Astrocyte (in vitro differentiated cells and primary cell): ENCODE results near the gene DCDC1. TPM values are rescaled to one million over a fixed set of nuclear protein-coding genes. Genes with fewer than 3 reads are reported as not detected.

Experiments used
- DNase-seq: peaks from one replicate; pipeline ENCODE4 v3.0.0-alpha.2; 2010; ENCODE audit warnings: low read depth
- FAIRE-seq: peaks from 2 replicates; lab custom pipeline; 2011; peaks lifted over from hg19 to GRCh38; lab: Jason Lieb, UNC
- H2AFZ ChIP-seq: 2 replicates; pipeline ENCODE4 v1.6.0; 2012; ENCODE audit warnings: low read depth, low read length, inconsistent platforms
- H3K27ac ChIP-seq: 2 replicates; pipeline ENCODE4 v1.5.1; 2011; ENCODE audit warnings: low read depth, low read length, inconsistent platforms
- H3K27me3 ChIP-seq: 2 replicates; pipeline ENCODE4 v1.6.0; 2011; ENCODE audit warnings: low read length, inconsistent platforms; ENCODE audit not compliant: insufficient read depth
- H3K36me3 ChIP-seq: 2 replicates; pipeline ENCODE4 v1.5.1; 2011; ENCODE audit warnings: low read length, inconsistent platforms; ENCODE audit not compliant: insufficient read depth
- H3K4me1 ChIP-seq: 2 replicates; pipeline ENCODE4 v1.5.1; 2011; ENCODE audit warnings: low read length, inconsistent platforms; ENCODE audit not compliant: insufficient read depth
- H3K4me2 ChIP-seq: 2 replicates; pipeline ENCODE4 v1.6.0; 2012; ENCODE audit warnings: low read length, inconsistent platforms
- H3K4me3 ChIP-seq: 2 replicates; pipeline ENCODE4 v1.5.1; 2011; ENCODE audit warnings: low read depth, mild to moderate bottlenecking, low read length, inconsistent platforms; ENCODE audit not compliant: insufficient read depth
- H3K79me2 ChIP-seq: 2 replicates; pipeline ENCODE4 v1.6.0; 2012; ENCODE audit warnings: mild to moderate bottlenecking, low read length, inconsistent platforms; ENCODE audit not compliant: insufficient read depth
- H3K9ac ChIP-seq: 2 replicates; pipeline ENCODE4 v1.6.0; 2012; ENCODE audit warnings: mild to moderate bottlenecking, low read length, inconsistent platforms
- H3K9me3 ChIP-seq: 2 replicates; pipeline ENCODE4 v1.5.1; 2012; ENCODE audit warnings: low read depth, mild to moderate bottlenecking, low read length, inconsistent platforms; ENCODE audit not compliant: insufficient read depth
- H4K20me1 ChIP-seq: 2 replicates; pipeline ENCODE4 v1.6.0; 2012; ENCODE audit warnings: low read length, inconsistent platforms; ENCODE audit not compliant: insufficient read depth
- H3K27ac Mint-ChIP-seq: one replicate; pipeline ENCODE4 v1.8.0; 2021; ENCODE audit warnings: mild to moderate bottlenecking, mixed read lengths; ENCODE audit not compliant: unreplicated experiment
- H3K27me3 Mint-ChIP-seq: one replicate; pipeline ENCODE4 v1.8.0; 2021; ENCODE audit warnings: low read depth, mixed read lengths; ENCODE audit not compliant: unreplicated experiment
- H3K36me3 Mint-ChIP-seq: one replicate; pipeline ENCODE4 v1.8.0; 2021; ENCODE audit warnings: low read depth, mixed read lengths; ENCODE audit not compliant: unreplicated experiment
- H3K4me1 Mint-ChIP-seq: one replicate; pipeline ENCODE4 v1.8.0; 2021; ENCODE audit warnings: low read depth, mixed read lengths; ENCODE audit not compliant: unreplicated experiment
- H3K4me3 Mint-ChIP-seq: one replicate; pipeline ENCODE4 v1.8.0; 2021; ENCODE audit warnings: mild to moderate bottlenecking, moderate library complexity, mixed read lengths; ENCODE audit not compliant: unreplicated experiment
- H3K9me3 Mint-ChIP-seq: one replicate; pipeline ENCODE4 v1.8.0; 2021; ENCODE audit warnings: mild to moderate bottlenecking, mixed read lengths; ENCODE audit not compliant: unreplicated experiment
- CTCF ChIP-seq: IDR thresholded peaks from 2 replicates; pipeline ENCODE4 v1.5.1; 2011; ENCODE audit warnings: low read depth, mild to moderate bottlenecking, inconsistent platforms, low read length, moderate library complexity; ENCODE audit not compliant: insufficient read depth
- EZH2 ChIP-seq: IDR thresholded peaks from 2 replicates; pipeline ENCODE4 v1.6.1; 2012; ENCODE audit warnings: mild to moderate bottlenecking, low read length, inconsistent platforms; ENCODE audit not compliant: insufficient read depth
- total RNA-seq: library from RNA; stranded (reverse); gene quantifications from 2 replicates; pipeline ENCODE4 v1.2.1, GENCODE V29; 2021

DCDC1 gene
- total RNA-seq, 1 donor from 2014 or later, result 1.4 TPM

- Histone ChIP-seq H3K27me3 (no peaks in the 10 kb centered on the region), H3K9me3 (no peaks in the 10 kb centered on the region), H3K9ac (no peak overlapping the region), H2AFZ (no peak overlapping the region), H3K27ac (no peak overlapping the region), H3K4me2 (no peak overlapping the region), H3K79me2 (no peaks in the 10 kb centered on the region), H3K4me3 (no peak overlapping the region), H3K4me1 (no peaks in the 10 kb centered on the region), H3K36me3 (no peaks in the 10 kb centered on the region), H4K20me1 (no peaks in the 10 kb centered on the region)
- Mint-ChIP-seq H3K27ac (no peak overlapping the region), H3K27me3 (no peaks in the 10 kb centered on the region), H3K4me3 (no peak overlapping the region), H3K36me3 (no peaks in the 10 kb centered on the region), H3K9me3 (no peaks in the 10 kb centered on the region), H3K4me1 (peaks cover 4% of the 10 kb centered on the region)
- DNase-seq (no peak), FAIRE-seq (no peak)
- TF ChIP-seq EZH2, result no peak
- no peak for TF ChIP-seq CTCF
Measured at GRCh38 chr11:30878400-30878799, 491.1 kb downstream of the DCDC1 start.

GRCh38 chr11:30876663-30877396 is 492.7 kb downstream of the DCDC1 start:
- no peak overlapping the region for H3K4me3 Mint-ChIP-seq
- FAIRE-seq (no peak), DNase-seq (no peak)
- no peaks in the 10 kb centered on the region for H3K27me3 Mint-ChIP-seq
- no peaks in the 10 kb centered on the region for H3K36me3 Mint-ChIP-seq
- H3K27me3 ChIP-seq, result no peaks in the 10 kb centered on the region
- TF ChIP-seq CTCF (no peak), EZH2 (no peak)
- H2AFZ ChIP-seq, result no peak overlapping the region
- no peaks in the 10 kb centered on the region for H3K9me3 ChIP-seq
- H3K4me1 ChIP-seq, result no peaks in the 10 kb centered on the region
- no peaks in the 10 kb centered on the region for H3K36me3 ChIP-seq
- no peaks in the 10 kb centered on the region for H4K20me1 ChIP-seq
- no peak overlapping the region for H3K4me2 ChIP-seq
- peaks cover 4% of the 10 kb centered on the region for H3K4me1 Mint-ChIP-seq
- H3K9ac ChIP-seq, result no peak overlapping the region
- no peaks in the 10 kb centered on the region for H3K9me3 Mint-ChIP-seq
- no peak overlapping the region for H3K4me3 ChIP-seq
- H3K27ac Mint-ChIP-seq, result no peak overlapping the region
- no peaks in the 10 kb centered on the region for H3K79me2 ChIP-seq
- no peak overlapping the region for H3K27ac ChIP-seq

- no peak overlapping the region for H3K27ac ChIP-seq
- H2AFZ ChIP-seq, result no peak overlapping the region
- FAIRE-seq (no peak), DNase-seq (no peak)
- H3K79me2 ChIP-seq, result no peaks in the 10 kb centered on the region
- no peaks in the 10 kb centered on the region for H3K4me1 ChIP-seq
- no peak overlapping the region for H3K9ac ChIP-seq
- no peaks in the 10 kb centered on the region for H3K27me3 Mint-ChIP-seq
- H3K4me1 Mint-ChIP-seq, result peaks cover 4% of the 10 kb centered on the region
- no peaks in the 10 kb centered on the region for H3K36me3 ChIP-seq
- no peak overlapping the region for H3K4me3 ChIP-seq
- H3K9me3 ChIP-seq, result no peaks in the 10 kb centered on the region
- H3K27ac Mint-ChIP-seq, result no peak overlapping the region
- no peak for TF ChIP-seq EZH2
- no peak for TF ChIP-seq CTCF
- H3K4me3 Mint-ChIP-seq, result no peak overlapping the region
- H4K20me1 ChIP-seq, result no peaks in the 10 kb centered on the region
- H3K27me3 ChIP-seq, result no peaks in the 10 kb centered on the region
- H3K4me2 ChIP-seq, result no peak overlapping the region
- H3K9me3 Mint-ChIP-seq, result no peaks in the 10 kb centered on the region
- H3K36me3 Mint-ChIP-seq, result no peaks in the 10 kb centered on the region
Measured at GRCh38 chr11:30876228-30876627, 493.3 kb downstream of the DCDC1 start.
